Measurements from ENCODE around the gene BCR.
A peak's percentile ranks its signal among the peaks of the same experiment; 100 is the strongest.
"Not testable (repeated sequence)": the region's sequence is repeated elsewhere in the genome, so short reads cannot be mapped to it uniquely, and the experiment has no call there.

Gene BCR

GRCh38 chr22:23315341-23315917 is 135.1 kb downstream of the BCR start:
- H3K27ac ChIP-seq (replicated peaks): no peak overlapping the region
- peak in 1 of 2 experiments; percentile 51 for DNase-seq (ENCODE audit: low read depth in 1 of 2, low spot score in 1 of 2)
- TF ChIP-seq CTCF (IDR thresholded peaks at IDR 0.05; ENCODE audit: insufficient read depth, low read length): peak; percentile 11
- no peak for TF ChIP-seq SPI1 (IDR thresholded peaks at IDR 0.05; ENCODE audit: borderline replicate concordance, low read depth)
- no peak for TF ChIP-seq POLR2AphosphoS5 (IDR thresholded peaks at IDR 0.05; ENCODE audit: low read depth)
- TF ChIP-seq GABPA (IDR thresholded peaks at IDR 0.05; ENCODE audit: low read depth): no peak

GRCh38 chr22:23316596-23316995 is 136.3 kb downstream of the BCR start:
- DNase-seq (ENCODE audit: low read depth in 1 of 2, low spot score in 1 of 2); H3K27ac ChIP-seq (replicated peaks): not testable (repeated sequence)

More at GRCh38 chr22:23315341-23315917, 135.1 kb downstream of the BCR start:
- Histone ChIP-seq H3K27me3 (ENCODE audit: insufficient read depth, poor library complexity, severe bottlenecking) (no peaks in the 10 kb centered on the region), H3K4me3 (replicated peaks; ENCODE audit: insufficient read depth, low read length) (no peak overlapping the region)

GRCh38 chr22:23318316-23318715 is 138.0 kb downstream of the BCR start:
- not testable (repeated sequence) for H3K27ac ChIP-seq (replicated peaks)

More at GRCh38 chr22:23316596-23316995, 136.3 kb downstream of the BCR start:
- not testable (repeated sequence) for H3K4me3 ChIP-seq (replicated peaks; ENCODE audit: insufficient read depth, low read length); H3K27me3 ChIP-seq (ENCODE audit: insufficient read depth, poor library complexity, severe bottlenecking)

GRCh38 chr22:23322497-23323080 is 142.3 kb downstream of the BCR start:
- H3K27ac ChIP-seq (replicated peaks); H3K27me3 ChIP-seq (ENCODE audit: insufficient read depth, poor library complexity, severe bottlenecking); H3K4me3 ChIP-seq (replicated peaks; ENCODE audit: insufficient read depth, low read length); DNase-seq (ENCODE audit: low read depth in 1 of 2, low spot score in 1 of 2): not testable (repeated sequence)

More at GRCh38 chr22:23318316-23318715, 138.0 kb downstream of the BCR start:
- not testable (repeated sequence) for H3K4me3 ChIP-seq (replicated peaks; ENCODE audit: insufficient read depth, low read length); DNase-seq (ENCODE audit: low read depth in 1 of 2, low spot score in 1 of 2); H3K27me3 ChIP-seq (ENCODE audit: insufficient read depth, poor library complexity, severe bottlenecking)

GRCh38 chr22:23323960-23324688 is 143.8 kb downstream of the BCR start:
- DNase-seq (ENCODE audit: low read depth in 1 of 2, low spot score in 1 of 2); H3K27ac ChIP-seq (replicated peaks); H3K27me3 ChIP-seq (ENCODE audit: insufficient read depth, poor library complexity, severe bottlenecking); H3K4me3 ChIP-seq (replicated peaks; ENCODE audit: insufficient read depth, low read length): not testable (repeated sequence)

- Histone ChIP-seq H3K27ac (replicated peaks) (no peak overlapping the region), H3K4me3 (replicated peaks; ENCODE audit: insufficient read depth, low read length) (no peak overlapping the region), H3K27me3 (ENCODE audit: insufficient read depth, poor library complexity, severe bottlenecking) (no peaks in the 10 kb centered on the region)
- TF ChIP-seq CTCF (IDR thresholded peaks at IDR 0.05; ENCODE audit: insufficient read depth, low read length) (no peak), REST (IDR thresholded peaks at IDR 0.05; ENCODE audit: insufficient replicate concordance, low read depth) (no peak), SPI1 (IDR thresholded peaks at IDR 0.05; ENCODE audit: borderline replicate concordance, low read depth) (no peak), POLR2AphosphoS5 (IDR thresholded peaks at IDR 0.05; ENCODE audit: low read depth) (no peak), GABPA (IDR thresholded peaks at IDR 0.05; ENCODE audit: low read depth) (no peak)
- DNase-seq (ENCODE audit: low read depth in 1 of 2, low spot score in 1 of 2): no peak
These were observed 144.9 kb downstream of the BCR start for GRCh38 chr22:23325183-23325582.

- not testable (repeated sequence) for DNase-seq (ENCODE audit: low read depth in 1 of 2, low spot score in 1 of 2); H3K27me3 ChIP-seq (ENCODE audit: insufficient read depth, poor library complexity, severe bottlenecking); H3K4me3 ChIP-seq (replicated peaks; ENCODE audit: insufficient read depth, low read length); H3K27ac ChIP-seq (replicated peaks)
These were observed 153.5 kb downstream of the BCR start for GRCh38 chr22:23333822-23334221.

GRCh38 chr22:23337672-23338071 is 157.4 kb downstream of the BCR start:
- not testable (repeated sequence) for H3K4me3 ChIP-seq (replicated peaks; ENCODE audit: insufficient read depth, low read length); H3K27ac ChIP-seq (replicated peaks); H3K27me3 ChIP-seq (ENCODE audit: insufficient read depth, poor library complexity, severe bottlenecking); DNase-seq (ENCODE audit: low read depth in 1 of 2, low spot score in 1 of 2)

GRCh38 chr22:23341942-23342695 is 161.8 kb downstream of the BCR start:
- H3K4me3 ChIP-seq (replicated peaks; ENCODE audit: insufficient read depth, low read length); H3K27me3 ChIP-seq (ENCODE audit: insufficient read depth, poor library complexity, severe bottlenecking); H3K27ac ChIP-seq (replicated peaks); DNase-seq (ENCODE audit: low read depth in 1 of 2, low spot score in 1 of 2): not testable (repeated sequence)
